GM12891 (cell line): ENCODE results near the gene KRT81.
"Not testable (repeated sequence)": the region's sequence is repeated elsewhere in the genome, so short reads cannot be mapped to it uniquely, and the experiment has no call there.

Source experiments
- DNase-seq: peaks from one replicate; pipeline ENCODE4 v3.0.0; 2011; ENCODE audit warnings: low spot score; ENCODE audit not compliant: insufficient read length
- FAIRE-seq: peaks from 2 replicates; lab custom pipeline; 2011; peaks lifted over from hg19 to GRCh38; lab: Jason Lieb, UNC
- PAX5 ChIP-seq: IDR thresholded peaks from 2 replicates; pipeline ENCODE4 v1.6.1; 2011; ENCODE audit warnings: low read length, moderate library complexity, mild to moderate bottlenecking; ENCODE audit not compliant: insufficient read depth, severe bottlenecking
- POLR2A ChIP-seq: IDR thresholded peaks from 2 replicates; pipeline ENCODE4 v1.6.1; 2011; ENCODE audit warnings: low read depth, low read length, control low read depth
- POLR2AphosphoS5 ChIP-seq: IDR thresholded peaks from 2 replicates; pipeline ENCODE4 v1.6.1; 2011; ENCODE audit warnings: low read depth, low read length, control low read depth
- POU2F2 ChIP-seq: IDR thresholded peaks from 2 replicates; pipeline ENCODE4 v1.6.1; 2011; ENCODE audit warnings: low read depth, mild to moderate bottlenecking, control low read depth, low read length, moderate library complexity
- SPI1 ChIP-seq: IDR thresholded peaks from 2 replicates; pipeline ENCODE4 v1.6.1; 2011; ENCODE audit warnings: low read depth, low read length, control low read depth
- TAF1 ChIP-seq: IDR thresholded peaks from 2 replicates; pipeline ENCODE4 v1.6.1; 2011; ENCODE audit warnings: low read depth, low read length, control low read depth

The KRT81 gene

GRCh38 chr12:52312086-52312485, 20.8 kb upstream of the KRT81 start:
- DNase-seq (no peak), FAIRE-seq (no peak)
- TF ChIP-seq PAX5 (no peak), POLR2AphosphoS5 (no peak), POLR2A (no peak), TAF1 (no peak), POU2F2 (no peak), SPI1 (no peak)

GRCh38 chr12:52311285-52311648, 19.9 kb upstream of the KRT81 start:
- FAIRE-seq, result no peak
- no peak for TF ChIP-seq SPI1
- TF ChIP-seq TAF1, result no peak
- no peak for TF ChIP-seq PAX5
- no peak for TF ChIP-seq POU2F2
- TF ChIP-seq POLR2AphosphoS5, result no peak
- no peak for TF ChIP-seq POLR2A
- DNase-seq, result no peak

- DNase-seq (no peak), FAIRE-seq (no peak)
- TF ChIP-seq SPI1, result no peak
- TF ChIP-seq POLR2A, result no peak
- no peak for TF ChIP-seq TAF1
- TF ChIP-seq POU2F2, result no peak
- TF ChIP-seq PAX5, result no peak
- no peak for TF ChIP-seq POLR2AphosphoS5
These were observed 19.4 kb upstream of the KRT81 start for GRCh38 chr12:52310622-52311284.

GRCh38 chr12:52308806-52309425, 17.6 kb upstream of the KRT81 start:
- TF ChIP-seq SPI1 (no peak), POLR2AphosphoS5 (no peak), POLR2A (no peak), TAF1 (no peak), POU2F2 (no peak), PAX5 (no peak)
- FAIRE-seq (no peak), DNase-seq (no peak)

- FAIRE-seq (peak; percentile 67), DNase-seq (peak; percentile 65)
These were observed 16.8 kb upstream of the KRT81 start for GRCh38 chr12:52307836-52308805.

GRCh38 chr12:52306731-52307130, 15.4 kb upstream of the KRT81 start:
- TF ChIP-seq POLR2AphosphoS5 (no peak), TAF1 (no peak), PAX5 (no peak), POU2F2 (no peak), SPI1 (no peak), POLR2A (no peak)
- no peak for FAIRE-seq
- DNase-seq, result no peak

More at GRCh38 chr12:52307836-52308805, 16.8 kb upstream of the KRT81 start:
- TF ChIP-seq POLR2A, result no peak

- no peak for FAIRE-seq
These were observed 14.8 kb upstream of the KRT81 start for GRCh38 chr12:52305921-52306705.

GRCh38 chr12:52304941-52305411, 13.6 kb upstream of the KRT81 start:
- not testable (repeated sequence) for DNase-seq
- FAIRE-seq, result peak; percentile 97

More at GRCh38 chr12:52305921-52306705, 14.8 kb upstream of the KRT81 start:
- DNase-seq, result no peak
- TF ChIP-seq SPI1 (no peak), POLR2AphosphoS5 (no peak), POU2F2 (no peak), POLR2A (no peak), PAX5 (no peak), TAF1 (no peak)

- not testable (repeated sequence) for DNase-seq
- peak; percentile 54 for FAIRE-seq
These were observed 11.0 kb upstream of the KRT81 start for GRCh38 chr12:52302242-52302914.

- not testable (repeated sequence) for FAIRE-seq, DNase-seq
These were observed 10.4 kb upstream of the KRT81 start for GRCh38 chr12:52301721-52302120.
